Measurements from ENCODE around the gene KBTBD12.
A peak's percentile ranks its signal among the peaks of the same experiment; 100 is the strongest.

- no peak for TF ChIP-seq CTCF (IDR thresholded peaks at IDR 0.05 in 4 of 5, conservative IDR thresholded peaks at IDR 0.05 in 1 of 5)
- peak; percentile 96 for TF ChIP-seq POLR2A (IDR thresholded peaks at IDR 0.05)
Observed at GRCh38 chr3:127915115-127915936, at the start of gene KBTBD12.

Data from gastrocnemius medialis (tissue), 4 donors.